ENCODE results near the gene INTS1. TPM values are rescaled to one million over a fixed set of nuclear protein-coding genes. Genes with fewer than 3 reads are reported as not detected.

The INTS1 gene
- total RNA-seq, 1 experiment from 2014 or later = 122 TPM

DNA sequence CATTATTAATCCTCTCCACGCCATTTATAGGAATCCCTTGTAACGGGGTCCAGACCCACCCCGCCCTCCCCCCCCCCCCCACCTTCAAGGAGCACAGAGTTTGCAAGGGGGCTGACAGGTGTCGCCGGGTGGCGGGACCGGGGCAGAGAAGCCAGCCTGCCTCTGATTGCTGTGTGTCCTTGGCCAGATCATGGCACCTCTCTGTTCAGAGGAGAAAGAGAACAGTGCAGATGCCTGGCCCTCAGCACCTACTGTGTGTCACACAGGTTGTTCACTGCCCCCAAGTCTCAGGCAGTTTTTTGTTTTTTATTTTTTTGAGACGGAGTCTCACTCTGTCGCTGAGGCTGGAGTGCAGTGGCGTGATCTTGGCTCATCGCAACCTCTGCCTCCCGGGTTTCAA, 39.5 kb downstream of the INTS1 start:
- no peak for DNase-seq
- Mint-ChIP-seq H3K36me3 (ENCODE audit: insufficient read depth, unreplicated experiment) (peaks cover 59% of the 10 kb centered on the region), H3K4me3 (ENCODE audit: unreplicated experiment) (no peak overlapping the region), H3K4me1 (ENCODE audit: low read depth, unreplicated experiment) (peaks cover 22% of the 10 kb centered on the region), H3K27me3 (ENCODE audit: insufficient read depth, unreplicated experiment) (no peaks in the 10 kb centered on the region), H3K27ac (ENCODE audit: unreplicated experiment) (no peak overlapping the region), H3K9me3 (ENCODE audit: unreplicated experiment) (no peaks in the 10 kb centered on the region)
- no peak overlapping the region for H3K4me3 ChIP-seq (ENCODE audit: low read depth, low read length)
- no peaks in the 10 kb centered on the region; the same call in none of the 2 replicates for H3K36me3 ChIP-seq (ENCODE audit: control insufficient read depth, insufficient read depth, low read length)
- ChIA-PET CTCF (no interaction called here), POLR2A (no interaction called here)
- TF ChIP-seq CTCF (IDR thresholded peaks at IDR 0.05; ENCODE audit: insufficient read depth in 1 of 2, low read depth in 1 of 2, low read length in 1 of 2, severe bottlenecking in 1 of 2, unreplicated experiment in 1 of 2) = no peak
- H3K27me3 ChIP-seq (replicated peaks; ENCODE audit: control insufficient read depth, insufficient read depth, low read length) = no peaks in the 10 kb centered on the region
- TSS peak; percentile 23 for BruUV-seq (replicated peaks)
- intact Hi-C loops (cut with micrococcal nuclease; ENCODE audit: unreplicated experiment) = no loop called here
- H3K4me1 ChIP-seq = peaks cover 49% of the 10 kb centered on the region
- no peaks in the 10 kb centered on the region for H3K9me3 ChIP-seq

DNA sequence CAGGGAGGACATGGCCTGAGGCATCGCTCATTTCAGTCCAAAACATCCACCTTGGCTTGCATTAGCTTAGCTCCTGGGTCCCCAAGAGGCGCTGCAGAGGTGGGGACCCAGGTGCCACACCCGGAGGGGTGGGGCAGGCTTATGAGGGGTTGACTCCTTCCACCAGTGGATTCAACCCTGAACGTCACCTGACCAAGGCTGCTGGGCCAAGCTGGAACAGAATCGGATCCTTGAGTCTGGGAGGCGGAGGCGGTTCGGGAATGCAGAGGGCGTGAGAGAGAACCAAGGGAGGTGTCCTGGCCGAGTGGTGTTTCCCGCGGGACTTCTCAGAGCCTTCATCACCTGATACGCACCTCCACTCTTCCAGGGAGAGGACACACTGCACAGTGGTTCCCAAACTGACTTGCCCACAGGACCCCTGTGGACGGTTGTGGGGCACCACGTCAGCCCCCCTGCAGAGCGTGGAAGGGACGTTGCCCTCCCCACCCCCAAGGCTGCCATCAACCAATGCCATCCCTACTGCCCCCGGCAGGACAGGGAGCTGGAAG, 40.4 kb downstream of the INTS1 start:
- H3K27me3 Mint-ChIP-seq (ENCODE audit: insufficient read depth, unreplicated experiment) = no peaks in the 10 kb centered on the region
- no peaks in the 10 kb centered on the region; the same call in none of the 2 replicates for H3K36me3 ChIP-seq (ENCODE audit: control insufficient read depth, insufficient read depth, low read length)
- no peaks in the 10 kb centered on the region for H3K27me3 ChIP-seq (replicated peaks; ENCODE audit: control insufficient read depth, insufficient read depth, low read length)
- H3K4me3 Mint-ChIP-seq (ENCODE audit: unreplicated experiment) = no peak overlapping the region
- POLR2A ChIA-PET = no interaction called here
- H3K9me3 ChIP-seq = no peaks in the 10 kb centered on the region
- H3K9me3 Mint-ChIP-seq (ENCODE audit: unreplicated experiment) = no peaks in the 10 kb centered on the region
- H3K27ac Mint-ChIP-seq (ENCODE audit: unreplicated experiment) = peak overlapping the region; percentile 86
- H3K4me1 ChIP-seq = peaks cover 49% of the 10 kb centered on the region
- H3K36me3 Mint-ChIP-seq (ENCODE audit: insufficient read depth, unreplicated experiment) = peaks cover 56% of the 10 kb centered on the region
- peaks cover 22% of the 10 kb centered on the region for H3K4me1 Mint-ChIP-seq (ENCODE audit: low read depth, unreplicated experiment)
- H3K4me3 ChIP-seq (ENCODE audit: low read depth, low read length) = no peak overlapping the region
- no peak for TF ChIP-seq CTCF (IDR thresholded peaks at IDR 0.05; ENCODE audit: insufficient read depth in 1 of 2, low read depth in 1 of 2, low read length in 1 of 2, severe bottlenecking in 1 of 2, unreplicated experiment in 1 of 2)
- CTCF ChIA-PET = no interaction called here
- intact Hi-C loops (cut with micrococcal nuclease; ENCODE audit: unreplicated experiment) = no loop called here
- BruUV-seq (replicated peaks) = no TSS peak
- no peak for DNase-seq

GRCh38 chr7:1461646-1462375, 42.4 kb downstream of the INTS1 start:
- H3K36me3 ChIP-seq (ENCODE audit: control insufficient read depth, insufficient read depth, low read length) = no peaks in the 10 kb centered on the region; the same call in 1 of the 2 replicates
- H3K9me3 ChIP-seq = no peaks in the 10 kb centered on the region
- TF ChIP-seq CTCF (IDR thresholded peaks at IDR 0.05; ENCODE audit: insufficient read depth in 1 of 2, low read depth in 1 of 2, low read length in 1 of 2, severe bottlenecking in 1 of 2, unreplicated experiment in 1 of 2) = no peak
- BruUV-seq (replicated peaks) = no TSS peak
- H3K9me3 Mint-ChIP-seq (ENCODE audit: unreplicated experiment) = no peaks in the 10 kb centered on the region
- H3K4me1 Mint-ChIP-seq (ENCODE audit: low read depth, unreplicated experiment) = peaks cover 18% of the 10 kb centered on the region
- no peaks in the 10 kb centered on the region for H3K27me3 ChIP-seq (replicated peaks; ENCODE audit: control insufficient read depth, insufficient read depth, low read length)
- H3K4me3 ChIP-seq (ENCODE audit: low read depth, low read length) = no peak overlapping the region
- ChIA-PET CTCF (interaction anchor here (1.1 kb wide), 1 partner anchor 94 kb away, joined by 5 read pairs; no protein-coding TSS in a partner anchor), POLR2A (no interaction called here)
- peak overlapping the region; percentile 86 for H3K27ac Mint-ChIP-seq (ENCODE audit: unreplicated experiment)
- DNase-seq = no peak
- peaks cover 54% of the 10 kb centered on the region for H3K4me1 ChIP-seq
- H3K4me3 Mint-ChIP-seq (ENCODE audit: unreplicated experiment) = peak overlapping the region; percentile 66
- peaks cover 53% of the 10 kb centered on the region for H3K36me3 Mint-ChIP-seq (ENCODE audit: insufficient read depth, unreplicated experiment)
- intact Hi-C loops (cut with micrococcal nuclease; ENCODE audit: unreplicated experiment) = no loop called here
- H3K27me3 Mint-ChIP-seq (ENCODE audit: insufficient read depth, unreplicated experiment) = no peaks in the 10 kb centered on the region
